Activated B cell treated with CpG ODN at 0.5 μM for 24 hours (primary cell): ENCODE data around the gene CNTN4. TPM values are rescaled to one million over a fixed set of nuclear protein-coding genes. Genes with fewer than 3 reads are reported as not detected.

Source experiments
- ATAC-seq: fragments of 200-7000 bp; cut with Tn5 transposase; one replicate; pipeline ENCODE4 v1.10.0; 2021; ENCODE audit warnings: low read depth, mild to moderate bottlenecking, moderate library complexity
- CTCF ChIA-PET: fragments of 350-600 bp; sonication (Branson Sonifier 250); formaldehyde crosslinking; loops from one replicate; lab custom pipeline; 2021; ENCODE audit warnings: antibody characterized with exemption; lab: Charles Lee
- POLR2A ChIA-PET: fragments of 350-600 bp; sonication (Branson Sonifier 250); formaldehyde crosslinking; loops from one replicate; lab custom pipeline; 2021; ENCODE audit warnings: antibody characterized with exemption; lab: Charles Lee
- DNase-seq: peaks from one replicate; pipeline ENCODE4 v3.0.0; 2022
- H3K27ac Mint-ChIP-seq: one replicate; pipeline ENCODE4 v1.8.0; 2020; ENCODE audit warnings: mixed read lengths
- H3K27me3 Mint-ChIP-seq: one replicate; pipeline ENCODE4 v1.8.0; 2021; ENCODE audit warnings: mixed read lengths
- H3K36me3 Mint-ChIP-seq: one replicate; pipeline ENCODE4 v1.8.0; 2021; ENCODE audit warnings: low read depth, mixed read lengths
- H3K4me1 Mint-ChIP-seq: one replicate; pipeline ENCODE4 v1.8.0; 2021; ENCODE audit warnings: mixed read lengths
- H3K4me3 Mint-ChIP-seq: one replicate; pipeline ENCODE4 v1.8.0; 2020; ENCODE audit warnings: mild to moderate bottlenecking, mixed read lengths
- H3K9me3 Mint-ChIP-seq: one replicate; pipeline ENCODE4 v1.8.0; 2020; ENCODE audit warnings: mixed read lengths
- CTCF ChIP-seq: fragments of 200-600 bp; IDR thresholded peaks from one replicate; pipeline ENCODE4 v1.8.0; 2022; ENCODE audit warnings: antibody characterized with exemption, mild to moderate bottlenecking
- intact Hi-C: fragments of 100-400 bp; cut with micrococcal nuclease; formaldehyde crosslinking; loops from one replicate; pipeline ENCODE4 v1.15.1; 2024
- total RNA-seq: library from RNA; stranded (reverse); gene quantifications from 2 replicates; pipeline ENCODE4 v1.2.3, GENCODE V29; 2022

Gene CNTN4
- total RNA-seq, 1 donor from 2014 or later = not detected

DNA sequence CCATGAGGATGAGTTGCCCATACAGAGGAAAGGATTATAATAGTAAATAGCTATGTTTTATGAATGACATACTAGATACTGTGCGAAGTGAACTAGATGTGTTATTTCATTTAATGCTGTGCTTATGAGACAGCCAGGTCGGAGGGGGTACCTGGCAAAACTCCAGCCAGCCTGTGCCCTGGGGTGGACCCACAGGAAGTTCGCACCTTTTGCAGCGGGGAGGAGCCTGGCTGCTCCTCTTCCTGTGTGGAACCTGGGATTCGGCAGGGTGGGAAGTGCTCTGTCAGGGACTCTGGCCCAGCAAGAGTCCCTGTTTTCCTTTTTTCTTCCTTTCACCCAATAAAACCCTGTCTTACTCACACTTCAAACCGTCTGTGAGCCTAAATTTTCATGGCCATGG, 559.3 kb downstream of the CNTN4 start:
- ATAC-seq = no peak
- H3K27me3 Mint-ChIP-seq = no peaks in the 10 kb centered on the region
- no peaks in the 10 kb centered on the region for H3K4me1 Mint-ChIP-seq
- intact Hi-C loops = no loop called here
- no peak overlapping the region for H3K27ac Mint-ChIP-seq
- H3K4me3 Mint-ChIP-seq = no peak overlapping the region
- POLR2A ChIA-PET = no interaction called here
- CTCF ChIA-PET = no interaction called here
- DNase-seq = no peak
- no peaks in the 10 kb centered on the region for H3K36me3 Mint-ChIP-seq
- no peaks in the 10 kb centered on the region for H3K9me3 Mint-ChIP-seq
- TF ChIP-seq CTCF = no peak

DNA sequence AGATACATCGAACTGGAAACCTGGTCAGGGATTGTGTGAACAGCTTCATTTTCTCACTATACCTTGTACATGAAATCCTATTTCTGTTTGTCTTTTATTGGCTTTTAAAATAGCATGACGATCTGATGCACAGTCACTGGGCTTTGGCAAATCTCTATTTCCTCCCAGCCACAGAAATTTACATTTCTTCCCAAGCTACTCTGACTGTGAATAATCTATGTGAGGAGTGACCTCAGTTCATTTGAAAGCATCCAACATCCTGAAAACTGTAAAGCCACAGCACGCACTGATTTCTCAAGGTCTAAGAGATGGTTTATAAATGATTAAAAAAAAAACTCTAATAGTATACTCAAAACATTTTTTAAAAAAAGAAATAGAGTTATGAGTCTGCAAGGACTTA, 561.2 kb downstream of the CNTN4 start:
- ChIA-PET CTCF (no interaction called here), POLR2A (no interaction called here)
- ATAC-seq = no peak
- Mint-ChIP-seq H3K4me1 (no peaks in the 10 kb centered on the region), H3K36me3 (no peaks in the 10 kb centered on the region), H3K9me3 (no peaks in the 10 kb centered on the region), H3K27me3 (no peaks in the 10 kb centered on the region), H3K4me3 (no peak overlapping the region), H3K27ac (no peak overlapping the region)
- DNase-seq = no peak
- no peak for TF ChIP-seq CTCF
- intact Hi-C loops = no loop called here

- Mint-ChIP-seq H3K9me3 (no peaks in the 10 kb centered on the region), H3K4me1 (no peaks in the 10 kb centered on the region), H3K27ac (no peak overlapping the region), H3K4me3 (no peak overlapping the region), H3K27me3 (no peaks in the 10 kb centered on the region), H3K36me3 (no peaks in the 10 kb centered on the region)
- POLR2A ChIA-PET = no interaction called here
- CTCF ChIA-PET = no interaction called here
- intact Hi-C loops = no loop called here
- DNase-seq (no peak), ATAC-seq (no peak)
- TF ChIP-seq CTCF = no peak
Measured at GRCh38 chr3:2661078-2661477, 562.4 kb downstream of the CNTN4 start.

- CTCF ChIA-PET = interaction anchor here (0.6 kb wide), 1 partner anchor 8 kb away, joined by 3 read pairs; no protein-coding TSS in a partner anchor
- Mint-ChIP-seq H3K27me3 (no peaks in the 10 kb centered on the region), H3K9me3 (no peaks in the 10 kb centered on the region), H3K4me1 (no peaks in the 10 kb centered on the region), H3K36me3 (no peaks in the 10 kb centered on the region), H3K4me3 (no peak overlapping the region), H3K27ac (no peak overlapping the region)
- DNase-seq (no peak), ATAC-seq (no peak)
- POLR2A ChIA-PET = no interaction called here
- intact Hi-C loops = no loop called here
- TF ChIP-seq CTCF = no peak
Measured at GRCh38 chr3:2677501-2677900, 578.8 kb downstream of the CNTN4 start.

DNA sequence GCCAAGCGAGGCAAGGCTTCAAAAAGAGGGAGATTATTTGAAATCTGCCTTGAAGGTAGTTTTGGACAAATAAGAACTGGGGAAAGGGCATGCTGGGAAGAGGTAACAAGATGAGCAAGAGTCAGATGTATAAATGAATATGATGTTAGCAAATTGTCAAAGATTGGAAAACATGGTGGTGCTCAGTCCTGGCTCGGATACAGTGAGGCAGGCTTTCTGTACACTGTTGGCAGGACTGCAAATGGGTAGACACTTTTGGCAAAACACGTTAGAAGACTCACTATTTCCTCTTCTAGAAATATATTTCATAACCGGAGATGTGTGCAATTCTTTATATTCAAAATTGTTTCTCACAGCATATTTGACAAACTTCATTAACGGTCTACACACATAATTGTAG, 581.6 kb downstream of the CNTN4 start:
- Mint-ChIP-seq H3K27me3 (no peaks in the 10 kb centered on the region), H3K4me3 (no peak overlapping the region), H3K9me3 (no peaks in the 10 kb centered on the region), H3K27ac (no peak overlapping the region), H3K4me1 (no peaks in the 10 kb centered on the region), H3K36me3 (no peaks in the 10 kb centered on the region)
- no peak for TF ChIP-seq CTCF
- ChIA-PET CTCF (no interaction called here), POLR2A (no interaction called here)
- DNase-seq (no peak), ATAC-seq (no peak)
- intact Hi-C loops = no loop called here
